Measurements from ENCODE around the gene AGR2.
"Not testable (repeated sequence)": the region's sequence is repeated elsewhere in the genome, so short reads cannot be mapped to it uniquely, and the experiment has no call there.

Gene AGR2

DNA sequence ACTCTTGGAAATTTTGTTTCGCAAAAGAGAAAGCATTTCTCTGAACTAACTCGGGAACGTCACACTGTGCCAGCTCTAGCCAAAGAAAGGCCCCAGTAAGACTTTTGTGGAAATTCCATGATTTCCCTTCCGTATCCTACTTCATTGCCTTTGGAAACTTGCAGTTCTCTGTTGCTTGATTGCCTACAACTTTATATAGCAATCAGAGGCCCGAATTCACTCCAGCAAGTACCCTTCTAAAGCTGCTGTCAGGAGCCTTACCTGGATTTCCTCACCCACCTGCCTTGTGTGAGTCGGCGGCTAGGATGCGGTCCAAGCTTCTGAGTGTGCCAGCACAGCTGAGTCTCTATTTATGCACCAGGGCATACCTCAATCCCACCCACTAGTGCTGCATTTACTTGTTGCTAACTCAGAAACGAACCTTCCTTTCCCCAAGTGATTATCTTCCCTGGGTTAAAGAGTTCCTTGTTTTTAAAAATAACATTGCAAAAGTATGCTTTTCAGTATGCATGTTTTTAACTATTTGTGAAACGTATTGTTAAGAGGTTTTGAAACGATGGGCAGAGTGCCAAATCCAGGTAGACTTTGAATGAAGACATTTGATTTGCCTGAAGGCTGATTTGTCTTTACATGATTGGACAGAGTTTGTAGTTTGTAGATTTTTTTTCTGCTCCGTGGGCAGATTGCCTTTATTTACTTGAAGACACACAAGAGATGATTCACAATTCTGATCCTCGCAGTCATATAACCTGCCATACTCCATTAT is at the start of gene AGR2:
Gene AGR2, minus strand, starts transcription at position 326 of the 766 bp plus-strand sequence. CDS start 3,203 bp downstream, outside the sequence.
- no peak for DNase-seq (ENCODE audit: low read depth in 2 of 2)

GRCh38 chr7:16853189-16853588 is 48.4 kb upstream of the AGR2 start:
- not testable (repeated sequence) for DNase-seq (ENCODE audit: low read depth in 2 of 2)

DNA sequence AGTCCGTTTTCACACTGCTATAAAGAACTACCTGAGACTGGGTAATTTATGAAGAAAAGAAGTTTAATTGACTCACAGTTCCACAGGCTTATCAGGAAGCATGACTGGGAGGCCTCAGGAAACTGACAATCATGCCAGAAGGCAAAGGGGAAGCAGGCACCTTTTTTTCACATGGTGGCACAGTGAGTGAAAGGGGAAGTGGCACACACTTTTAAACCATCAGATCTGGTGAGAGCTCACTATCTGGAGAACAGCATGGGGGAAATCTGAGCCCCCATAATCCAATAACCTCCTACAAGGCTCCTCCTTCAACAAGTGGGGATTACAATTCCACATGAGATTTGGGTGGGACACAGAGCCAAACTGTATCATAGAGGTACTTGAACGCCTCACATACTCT is 47.0 kb upstream of the AGR2 start:
- DNase-seq (ENCODE audit: low read depth in 2 of 2): no peak

DNA sequence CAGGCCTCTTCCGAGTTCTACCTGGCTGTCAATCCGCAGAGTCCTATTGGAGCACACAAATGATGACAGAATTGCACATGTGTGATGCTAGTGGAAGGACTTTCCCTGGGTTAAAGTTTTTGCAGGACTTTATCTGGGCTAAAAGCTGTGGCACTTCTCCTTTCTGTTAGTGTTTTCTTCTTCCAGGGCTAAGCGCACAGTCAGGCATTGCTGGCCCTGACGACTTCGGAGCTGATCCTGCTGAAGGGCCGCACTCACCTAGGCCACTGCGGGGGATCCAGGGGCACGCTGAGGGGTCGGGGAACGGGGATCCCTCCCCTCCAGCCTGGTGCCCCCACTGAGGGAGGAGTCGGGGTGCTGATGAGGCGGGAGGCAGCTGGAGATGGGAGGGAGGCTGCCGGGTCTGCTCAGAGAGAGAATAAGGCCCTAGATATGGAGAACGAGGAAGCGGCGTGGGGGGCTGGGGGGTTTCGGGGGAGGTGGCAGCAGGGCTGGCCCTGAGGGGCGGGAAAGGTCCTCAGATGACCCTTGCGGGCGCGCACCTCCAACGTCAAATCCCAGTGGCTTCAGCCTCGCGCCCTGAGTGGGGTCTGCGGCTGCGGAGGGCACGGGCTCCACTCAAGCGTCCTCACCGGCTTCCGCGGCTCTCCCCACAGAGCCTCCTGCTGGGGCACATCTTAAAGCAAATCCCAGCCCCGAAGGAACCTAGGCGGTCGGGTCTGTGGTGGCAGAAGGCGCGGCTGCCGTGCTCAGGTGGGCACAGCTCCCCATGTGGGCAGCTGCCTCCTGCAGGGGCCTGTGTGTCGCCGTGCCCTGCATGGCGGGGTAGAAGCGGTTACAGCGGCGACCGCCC is 46.0 kb upstream of the AGR2 start:
- no peak for DNase-seq (ENCODE audit: low read depth in 2 of 2)

DNA sequence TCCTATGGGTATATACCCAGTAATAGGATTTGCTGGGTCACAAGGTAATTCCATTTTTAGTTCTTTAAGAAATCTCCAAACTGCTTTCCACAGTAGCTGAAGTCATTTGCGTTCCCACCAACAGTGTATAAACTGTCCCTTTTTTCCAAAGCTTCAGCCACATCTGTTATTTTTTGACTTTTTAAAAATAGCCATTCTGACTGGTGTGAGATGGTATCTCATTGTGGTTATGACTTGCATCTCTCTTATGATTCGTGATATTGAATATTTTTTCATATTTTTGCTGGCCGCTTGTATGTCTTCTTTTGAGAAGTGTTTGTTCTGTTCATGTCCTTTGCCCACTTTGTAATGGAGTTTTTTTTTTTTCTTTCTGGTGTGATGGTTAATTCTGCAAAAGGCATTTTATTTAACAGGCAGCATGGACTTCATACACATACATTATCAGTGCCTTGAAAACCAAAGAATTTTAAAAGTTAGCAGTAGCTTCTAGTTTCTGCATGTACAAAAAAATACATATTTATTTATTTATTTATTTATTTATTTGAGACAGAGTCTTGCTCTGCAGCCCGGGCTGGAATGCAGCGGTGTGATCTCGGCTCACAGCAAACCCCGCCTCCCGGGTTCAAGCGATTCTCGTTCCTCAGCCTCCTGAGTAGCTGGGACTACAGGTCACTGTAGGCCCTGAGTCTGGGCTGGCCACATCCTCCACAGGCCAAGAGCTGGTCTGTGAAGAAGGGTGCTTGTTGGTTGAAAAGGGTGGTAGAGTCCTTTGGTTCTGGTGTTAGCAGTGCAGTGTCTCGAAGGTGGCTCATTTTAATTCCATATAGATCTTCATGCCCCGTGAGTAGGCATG is 44.7 kb upstream of the AGR2 start:
- DNase-seq (ENCODE audit: low read depth in 2 of 2): no peak

DNA sequence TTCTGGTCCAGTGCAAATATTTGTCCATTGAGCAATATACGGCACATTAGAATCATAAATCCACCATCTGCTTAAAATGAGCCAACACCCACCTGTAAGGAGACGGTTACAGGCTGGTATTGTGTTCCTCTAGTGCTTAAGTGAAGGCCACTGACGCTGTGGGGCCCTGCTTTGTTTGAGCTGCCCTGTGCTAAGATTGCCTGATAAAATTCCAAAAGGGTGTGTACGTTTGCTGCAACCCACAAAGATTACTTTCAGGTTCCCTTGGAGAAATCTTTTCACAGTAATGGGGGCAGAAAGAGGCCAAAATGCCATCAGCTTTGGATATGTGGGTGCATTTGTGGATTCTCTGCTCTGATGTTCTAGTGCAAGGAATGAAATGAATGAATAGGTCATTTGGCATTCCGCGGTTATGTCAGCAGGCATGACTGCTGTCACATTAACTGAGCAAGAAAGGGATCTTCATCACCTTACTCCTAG is 42.6 kb upstream of the AGR2 start:
- no peak for DNase-seq (ENCODE audit: low read depth in 2 of 2)

GRCh38 chr7:16846601-16847165 is 41.9 kb upstream of the AGR2 start:
- no peak for DNase-seq (ENCODE audit: low read depth in 2 of 2)

DNA sequence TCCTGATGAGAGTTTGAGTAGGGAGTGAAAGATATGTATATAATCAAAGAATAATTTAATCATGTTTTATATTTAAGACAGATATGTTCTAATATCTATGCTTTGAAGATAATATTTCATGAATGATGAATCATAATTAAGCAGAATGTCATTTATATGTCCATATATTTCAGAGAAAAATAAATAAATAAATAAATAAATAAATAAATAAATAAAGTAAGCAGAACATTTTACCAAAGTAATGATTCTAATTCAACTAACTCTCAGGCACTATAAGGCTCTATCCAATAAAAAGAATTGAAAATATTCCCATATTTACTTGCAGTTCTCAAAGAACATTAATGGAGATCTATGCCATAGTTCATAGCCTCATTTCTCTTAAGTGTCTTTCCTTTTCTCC is 40.9 kb upstream of the AGR2 start:
- DNase-seq (ENCODE audit: low read depth in 2 of 2): no peak

GRCh38 chr7:16841681-16842080 is 36.9 kb upstream of the AGR2 start:
- no peak for DNase-seq (ENCODE audit: low read depth in 2 of 2)

GRCh38 chr7:16840094-16840493 is 35.3 kb upstream of the AGR2 start:
- no peak for DNase-seq (ENCODE audit: low read depth in 2 of 2)

DNA sequence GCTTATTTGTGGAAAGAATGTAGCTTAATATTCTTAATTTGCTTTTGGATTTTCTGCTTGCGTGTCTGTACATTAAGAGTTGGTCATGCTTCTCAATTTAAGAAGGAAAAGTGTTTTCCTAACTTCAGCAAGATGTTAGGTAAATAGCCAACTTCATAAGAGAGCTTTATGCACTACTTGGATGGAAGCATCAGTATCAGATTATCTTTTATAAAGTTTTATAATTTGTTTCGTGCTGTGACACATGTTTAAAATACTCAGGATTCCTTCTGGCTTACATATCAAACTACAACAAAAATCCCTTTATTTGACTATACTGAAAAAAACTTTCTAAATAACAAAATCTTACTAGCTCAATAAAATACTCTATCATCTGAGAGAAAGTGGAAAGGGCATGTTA is 34.8 kb upstream of the AGR2 start:
- DNase-seq (ENCODE audit: low read depth in 2 of 2): no peak

GRCh38 chr7:16838891-16839290 is 34.1 kb upstream of the AGR2 start:
- DNase-seq (ENCODE audit: low read depth in 2 of 2): no peak

- DNase-seq (ENCODE audit: low read depth in 2 of 2): no peak
These were observed 33.6 kb upstream of the AGR2 start for GRCh38 chr7:16838386-16838785.

GRCh38 chr7:16836481-16836880 is 31.7 kb upstream of the AGR2 start:
- no peak for DNase-seq (ENCODE audit: low read depth in 2 of 2)

DNA sequence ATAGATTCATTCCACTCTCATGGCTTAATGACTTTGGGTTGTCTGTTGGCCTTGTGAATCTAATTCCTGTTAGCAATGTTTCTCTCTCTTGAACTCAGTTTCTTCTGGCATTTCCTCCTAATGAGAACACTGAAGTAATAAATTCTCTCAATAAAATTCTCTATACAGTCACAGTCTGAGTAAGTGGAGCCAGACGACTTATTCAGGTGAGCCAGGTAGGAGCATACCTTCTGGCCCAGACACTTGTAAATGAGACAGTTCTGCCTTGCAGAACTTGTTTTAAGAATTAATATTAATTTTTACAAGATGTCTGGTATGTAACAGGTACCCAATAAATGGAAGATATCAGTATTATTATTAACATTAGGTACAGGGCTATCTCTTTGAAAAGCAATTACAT is 28.6 kb upstream of the AGR2 start:
- DNase-seq (ENCODE audit: low read depth in 2 of 2): no peak

DNA sequence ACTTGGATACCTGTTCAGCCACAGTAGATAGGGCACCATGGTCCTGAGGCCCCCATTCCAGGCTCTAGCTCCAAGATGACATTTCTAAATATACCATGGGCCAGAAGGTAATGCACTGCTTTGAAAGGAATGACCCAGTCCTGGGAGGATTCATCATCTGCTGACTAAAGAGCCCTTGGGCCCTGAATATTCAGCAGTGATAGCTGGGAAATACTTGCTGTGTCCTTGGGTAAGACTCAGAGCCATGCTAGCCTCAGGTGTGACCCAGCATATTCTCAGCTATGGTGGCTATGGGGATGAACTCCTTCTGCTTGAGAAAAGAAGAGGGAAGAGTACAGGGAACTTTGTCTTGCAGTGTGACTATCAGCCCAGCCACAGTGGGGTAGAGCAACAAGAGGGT is 21.3 kb upstream of the AGR2 start:
- no peak for DNase-seq (ENCODE audit: low read depth in 2 of 2)

DNA sequence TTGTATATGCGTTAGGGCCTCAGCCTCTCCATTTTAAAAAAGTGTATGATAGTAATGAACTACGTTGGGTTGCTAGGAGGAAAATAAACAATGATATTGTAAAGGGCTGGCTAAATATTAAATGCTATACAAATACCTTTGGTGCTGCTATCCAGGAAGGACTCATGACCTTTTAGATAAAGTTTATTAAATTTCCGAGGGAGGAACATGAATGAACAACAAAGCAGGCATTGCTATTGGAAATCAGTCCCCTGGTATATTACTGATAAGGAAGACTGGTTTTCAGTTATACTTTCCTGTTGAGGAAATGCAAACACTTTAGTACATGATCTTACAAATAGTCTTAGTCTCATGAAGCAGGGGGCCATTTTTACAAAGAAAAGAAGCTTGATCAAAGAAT is 17.2 kb upstream of the AGR2 start:
- no peak for DNase-seq (ENCODE audit: low read depth in 2 of 2)

- no peak for DNase-seq (ENCODE audit: low read depth in 2 of 2)
These were observed 13.9 kb upstream of the AGR2 start for GRCh38 chr7:16818732-16819131.

GRCh38 chr7:16817536-16817935 is 12.7 kb upstream of the AGR2 start:
- no peak for DNase-seq (ENCODE audit: low read depth in 2 of 2)

- no peak for DNase-seq (ENCODE audit: low read depth in 2 of 2)
These were observed 12.0 kb upstream of the AGR2 start for GRCh38 chr7:16816824-16817223.

GRCh38 chr7:16815001-16815400 is 10.2 kb upstream of the AGR2 start:
- no peak for DNase-seq (ENCODE audit: low read depth in 2 of 2)

- DNase-seq (ENCODE audit: low read depth in 2 of 2): no peak
These were observed 8.4 kb upstream of the AGR2 start for GRCh38 chr7:16813232-16813616.
